Fibroblast of the conjunctiva (primary cell): ENCODE measurements around the gene CTDNEP1.

Source experiments
- DNase-seq: peaks from one replicate; pipeline ENCODE4 v3.0.0-alpha.2; 2010; ENCODE audit warnings: low read depth

Gene CTDNEP1

GRCh38 chr17:7215136-7215638 is 36.3 kb downstream of the CTDNEP1 start:
- no peak for DNase-seq

GRCh38 chr17:7214300-7215135 is 37.0 kb downstream of the CTDNEP1 start:
- peak; percentile 96 for DNase-seq

- peak; percentile 86 for DNase-seq
Measured at GRCh38 chr17:7213895-7214299, 37.6 kb downstream of the CTDNEP1 start.

- no peak for DNase-seq
Measured at GRCh38 chr17:7211491-7212273, 39.9 kb downstream of the CTDNEP1 start.

GRCh38 chr17:7208754-7209460 is 42.6 kb downstream of the CTDNEP1 start:
- DNase-seq, result no peak

- DNase-seq, result no peak
Measured at GRCh38 chr17:7208027-7208571, 43.4 kb downstream of the CTDNEP1 start.

- DNase-seq, result no peak
Measured at GRCh38 chr17:7207120-7208001, 44.2 kb downstream of the CTDNEP1 start.

GRCh38 chr17:7205561-7205960 is 46.0 kb downstream of the CTDNEP1 start:
- DNase-seq, result no peak

- DNase-seq, result peak; percentile 74
Measured at GRCh38 chr17:7204828-7205461, 46.6 kb downstream of the CTDNEP1 start.

GRCh38 chr17:7204336-7204735 is 47.2 kb downstream of the CTDNEP1 start:
- no peak for DNase-seq

GRCh38 chr17:7203391-7203790 is 48.1 kb downstream of the CTDNEP1 start:
- no peak for DNase-seq

- DNase-seq, result no peak
Measured at GRCh38 chr17:7196651-7197401, 54.7 kb downstream of the CTDNEP1 start.

- DNase-seq, result no peak
Measured at GRCh38 chr17:7195971-7196370, 55.6 kb downstream of the CTDNEP1 start.
